GM23248 (cell line): ENCODE measurements around the gene KLHDC7B. TPM values are rescaled to one million over a fixed set of nuclear protein-coding genes. Genes with fewer than 3 reads are reported as not detected.

ENCODE experiments used
- DNase-seq: peaks from one replicate; pipeline ENCODE4 v3.0.0-alpha.2; 2015
- H2AFZ ChIP-seq: fragments of 200-600 bp; sonication (generic); 2 replicates; pipeline ENCODE4 v1.6.1; 2016; ENCODE audit warnings: antibody characterized with exemption
- H3F3A ChIP-seq: fragments of 200-600 bp; sonication (generic); 2 replicates; pipeline ENCODE4 v1.6.1; 2016; ENCODE audit warnings: mild to moderate bottlenecking, antibody characterized with exemption, mixed run types; ENCODE audit not compliant: insufficient read depth
- H3K27ac ChIP-seq: fragments of 200-600 bp; sonication (generic); 2 replicates; pipeline ENCODE4 v1.5.1; 2016; ENCODE audit warnings: mild to moderate bottlenecking
- H3K27me3 ChIP-seq: fragments of 200-600 bp; sonication (generic); replicated peaks from 2 replicates; pipeline ENCODE4 v1.6.1; 2016; ENCODE audit warnings: mild to moderate bottlenecking; ENCODE audit not compliant: insufficient read depth
- H3K36me3 ChIP-seq: fragments of 200-600 bp; sonication (generic); 2 replicates; pipeline ENCODE4 v1.6.1; 2016; ENCODE audit warnings: low read depth, mild to moderate bottlenecking
- H3K4me1 ChIP-seq: fragments of 200-600 bp; sonication (generic); 2 replicates; pipeline ENCODE4 v1.6.1; 2016; ENCODE audit warnings: mild to moderate bottlenecking; ENCODE audit not compliant: insufficient read depth
- H3K4me2 ChIP-seq: fragments of 200-600 bp; sonication (generic); one replicate; pipeline ENCODE4 v1.6.1; 2016; ENCODE audit warnings: mild to moderate bottlenecking; ENCODE audit not compliant: unreplicated experiment
- H3K4me3 ChIP-seq: fragments of 200-600 bp; sonication (generic); 2 replicates; pipeline ENCODE4 v1.5.1; 2016; ENCODE audit warnings: mild to moderate bottlenecking
- H3K79me2 ChIP-seq: fragments of 200-600 bp; sonication (generic); 2 replicates; pipeline ENCODE4 v1.6.1; 2016; ENCODE audit warnings: mild to moderate bottlenecking; ENCODE audit not compliant: insufficient read depth
- H3K9ac ChIP-seq: fragments of 200-600 bp; sonication (generic); 2 replicates; pipeline ENCODE4 v1.6.1; 2016; ENCODE audit warnings: mild to moderate bottlenecking
- H3K9me2 ChIP-seq: fragments of 200-600 bp; sonication (generic); 2 replicates; pipeline ENCODE4 v1.6.1; 2016; ENCODE audit warnings: mixed run types, mild to moderate bottlenecking, moderate library complexity; ENCODE audit not compliant: insufficient read depth
- H3K9me3 ChIP-seq: fragments of 200-600 bp; sonication (generic); one replicate; pipeline ENCODE4 v1.6.1; 2017; ENCODE audit warnings: low read depth
- H4K20me1 ChIP-seq: fragments of 200-600 bp; sonication (generic); 2 replicates; pipeline ENCODE4 v1.6.0; 2016; ENCODE audit not compliant: insufficient read depth
- EZH2 ChIP-seq: fragments of 200-600 bp; sonication (generic); IDR thresholded peaks from 2 replicates; pipeline ENCODE4 v1.6.1; 2018; ENCODE audit warnings: antibody characterized with exemption, mild to moderate bottlenecking; ENCODE audit not compliant: insufficient read depth, poor library complexity, severe bottlenecking
- EZH2phosphoT487 ChIP-seq: fragments of 200-600 bp; sonication (generic); IDR thresholded peaks from 2 replicates; pipeline ENCODE4 v1.6.1; 2018; ENCODE audit warnings: antibody characterized with exemption, moderate library complexity, mild to moderate bottlenecking, low read depth; ENCODE audit not compliant: insufficient read depth
- WGBS, 2 experiments: methylation state at CpG; one replicate each; pipeline ENCODE4 v1.1.6; 2015 to 2017; ENCODE audit warnings: low lambda C conversion rate in 2 of 2, low coverage in 1 of 2; ENCODE audit errors: missing lambda C conversion rate in 2 of 2; 5-methylcytosine and 5-hydroxymethylcytosine counted together
- in situ Hi-C: fragments of 300-500 bp; cut with MboI; formaldehyde crosslinking; loops from 2 replicates; pipeline ENCODE4 v1.15.0; 2020
- polyA plus RNA-seq: library from polyadenylated mRNA; unstranded; fragments of >200 nt; fragmentation: Nextera tagmentation; extraction: Ambion mirVana; gene quantifications from 2 replicates; pipeline ENCODE4 v1.2.1, GENCODE V29; 2016
- total RNA-seq: library from RNA; depleted of rRNA; stranded (reverse); fragments of >200 nt; shearing (Covaris generic); gene quantifications from 2 replicates; pipeline ENCODE4 v1.2.3, GENCODE V29; 2014

The KLHDC7B gene
- total and polyA plus RNA-seq, 2 experiments from 2014 or later, result 0.06 TPM; not detected in 1

- TF ChIP-seq EZH2phosphoT487 (no peak), EZH2 (no peak)
- no peaks in the 10 kb centered on the region for H3K36me3 ChIP-seq
- H2AFZ ChIP-seq, result no peak overlapping the region
- WGBS, 2 experiments, result 88% methylated on average over 19 of the region's 19 CpGs
- no peak overlapping the region for H3K4me3 ChIP-seq
- peak; percentile 75 for DNase-seq
- no peak overlapping the region for H3K9ac ChIP-seq
- H3F3A ChIP-seq, result peaks cover 42% of the 10 kb centered on the region
- H4K20me1 ChIP-seq, result no peaks in the 10 kb centered on the region
- H3K9me2 ChIP-seq, result no peaks in the 10 kb centered on the region
- peaks cover 42% of the 10 kb centered on the region for H3K4me1 ChIP-seq
- H3K27ac ChIP-seq, result peak overlapping the region; percentile 99
- H3K79me2 ChIP-seq, result no peaks in the 10 kb centered on the region
- H3K4me2 ChIP-seq, result no peak overlapping the region
- H3K27me3 ChIP-seq, result no peaks in the 10 kb centered on the region; the same call in 1 of the 2 replicates
- H3K9me3 ChIP-seq, result no peaks in the 10 kb centered on the region
- in situ Hi-C loops, result no loop called here
These were observed 3.2 kb upstream of the KLHDC7B start for GRCh38 chr22:50542416-50542927.

- Histone ChIP-seq H3F3A (peaks cover 31% of the 10 kb centered on the region), H3K4me2 (peak overlapping the region; percentile 60), H3K27me3 (peaks cover 8% of the 10 kb centered on the region), H3K27ac (0 out of 2 replicates have a peak overlapping the region, but pooled peaks have one; percentile 13), H3K4me1 (peaks cover 30% of the 10 kb centered on the region), H2AFZ (peak overlapping the region; percentile 54), H3K79me2 (no peaks in the 10 kb centered on the region), H3K4me3 (peak overlapping the region; percentile 51), H3K36me3 (no peaks in the 10 kb centered on the region), H3K9me2 (no peaks in the 10 kb centered on the region), H3K9me3 (no peaks in the 10 kb centered on the region), H3K9ac (peak overlapping the region; percentile 62), H4K20me1 (no peaks in the 10 kb centered on the region)
- TF ChIP-seq EZH2phosphoT487 (no peak), EZH2 (no peak)
- peak; percentile 90 for DNase-seq
- in situ Hi-C loops, result no loop called here
- WGBS, 2 experiments, result 6% methylated on average over 34 to 52 of the region's 52 CpGs
These were observed 1.5 kb upstream of the KLHDC7B start for GRCh38 chr22:50544078-50544745.

- WGBS, 2 experiments, result 93% methylated on average over 5 of the region's 5 CpGs
- peak overlapping the region; percentile 54 for H2AFZ ChIP-seq
- no peaks in the 10 kb centered on the region for H3K9me3 ChIP-seq
- H4K20me1 ChIP-seq, result no peaks in the 10 kb centered on the region
- peaks cover 8% of the 10 kb centered on the region for H3K27me3 ChIP-seq
- H3K9me2 ChIP-seq, result no peaks in the 10 kb centered on the region
- H3K36me3 ChIP-seq, result no peaks in the 10 kb centered on the region
- peak overlapping the region; percentile 62 for H3K9ac ChIP-seq
- DNase-seq, result no peak
- H3K4me3 ChIP-seq, result peak overlapping the region; percentile 51; the same call in 1 of the 2 replicates
- TF ChIP-seq EZH2 (no peak), EZH2phosphoT487 (no peak)
- H3K79me2 ChIP-seq, result no peaks in the 10 kb centered on the region
- peaks cover 26% of the 10 kb centered on the region for H3K4me1 ChIP-seq
- H3K27ac ChIP-seq, result no peak overlapping the region
- no peak overlapping the region for H3K4me2 ChIP-seq
- in situ Hi-C loops, result no loop called here
- H3F3A ChIP-seq, result peaks cover 27% of the 10 kb centered on the region
These were observed 899 bp upstream of the KLHDC7B start for GRCh38 chr22:50544746-50545253.

- H3K27ac ChIP-seq, result no peak overlapping the region
- peaks cover 8% of the 10 kb centered on the region for H3K27me3 ChIP-seq
- H3K36me3 ChIP-seq, result no peaks in the 10 kb centered on the region
- peaks cover 10% of the 10 kb centered on the region; the same call in 1 of the 2 replicates for H3F3A ChIP-seq
- H3K4me1 ChIP-seq, result peaks cover 10% of the 10 kb centered on the region
- no peaks in the 10 kb centered on the region for H3K79me2 ChIP-seq
- no peak for DNase-seq
- 88 to 91% methylated on average over 40 to 78 of the region's 78 CpGs for WGBS, 2 experiments
- no peak overlapping the region for H3K9ac ChIP-seq
- no peak overlapping the region for H3K4me2 ChIP-seq
- TF ChIP-seq EZH2, result no peak
- TF ChIP-seq EZH2phosphoT487, result no peak
- H3K9me3 ChIP-seq, result no peaks in the 10 kb centered on the region
- in situ Hi-C loops, result no loop called here
- H3K9me2 ChIP-seq, result no peaks in the 10 kb centered on the region
- H2AFZ ChIP-seq, result no peak overlapping the region
- no peak overlapping the region for H3K4me3 ChIP-seq
- H4K20me1 ChIP-seq, result no peaks in the 10 kb centered on the region
These were observed 895 bp downstream of the KLHDC7B start for GRCh38 chr22:50546326-50547262.
